Measurements from ENCODE around the gene FBXW5.

Gene FBXW5

DNA sequence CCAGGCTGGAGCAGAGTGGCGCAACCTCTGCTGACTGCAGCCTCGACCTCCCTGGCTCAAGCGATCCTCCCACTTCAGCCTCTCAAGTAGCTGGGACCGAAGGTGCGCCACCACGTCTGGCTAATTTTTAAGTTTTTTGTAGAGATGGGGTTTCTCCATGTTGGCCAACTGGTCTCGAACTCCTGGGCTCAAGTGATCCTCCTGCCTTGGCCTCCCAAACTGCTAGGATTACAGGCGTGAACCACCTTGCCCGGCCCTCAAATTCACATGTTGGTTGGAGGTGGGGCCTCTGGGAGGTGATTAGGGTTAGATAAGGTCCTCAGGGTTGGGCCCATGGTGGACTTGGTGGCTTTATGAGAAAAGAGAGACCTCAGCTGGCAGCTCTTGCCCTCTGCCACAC is 17.6 kb upstream of the FBXW5 start:
- no peak for DNase-seq (ENCODE audit: low read depth in 2 of 2)

DNA sequence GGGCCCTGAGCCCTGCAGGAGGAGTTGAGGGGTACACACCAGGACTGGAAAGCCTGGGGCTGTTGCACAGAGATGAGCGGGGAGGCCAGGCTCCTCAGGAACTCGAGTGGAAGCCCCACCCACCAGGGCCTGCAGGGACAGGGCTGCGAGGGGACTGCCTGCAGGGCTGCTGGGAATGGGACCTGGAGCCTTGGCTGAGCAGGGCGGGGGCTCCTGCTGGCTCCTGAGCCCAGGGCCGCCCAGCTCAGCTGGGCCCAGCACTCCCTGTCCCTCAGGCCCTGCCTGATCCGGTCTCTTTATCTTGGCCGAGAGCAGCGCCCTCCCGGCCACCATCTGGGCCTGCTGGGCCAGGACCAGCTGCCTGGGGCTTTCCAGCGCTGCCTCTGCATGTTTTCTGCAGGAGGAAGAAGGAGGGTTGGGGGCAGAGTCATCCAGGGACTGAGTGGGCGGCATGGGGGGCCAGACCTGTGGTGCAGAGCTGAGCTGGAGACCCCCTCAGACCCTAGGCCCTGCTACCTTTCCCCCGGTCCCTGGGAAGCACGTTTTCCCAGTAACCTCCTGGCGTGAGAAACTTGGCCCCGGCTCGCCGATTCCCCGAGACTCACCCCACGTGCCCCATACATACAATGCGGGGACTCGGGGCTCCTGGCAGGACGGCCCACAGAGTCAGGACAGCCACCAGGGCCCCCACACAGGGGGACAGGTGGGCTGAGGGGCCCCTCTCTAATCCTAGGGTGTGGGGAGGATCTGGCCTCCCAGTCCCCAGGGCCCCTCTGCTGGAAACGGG is 16.9 kb upstream of the FBXW5 start:
- no peak for DNase-seq (ENCODE audit: low read depth in 2 of 2)

GRCh38 chr9:136960938-136961275 is 16.4 kb upstream of the FBXW5 start:
- no peak for DNase-seq (ENCODE audit: low read depth in 2 of 2)

DNA sequence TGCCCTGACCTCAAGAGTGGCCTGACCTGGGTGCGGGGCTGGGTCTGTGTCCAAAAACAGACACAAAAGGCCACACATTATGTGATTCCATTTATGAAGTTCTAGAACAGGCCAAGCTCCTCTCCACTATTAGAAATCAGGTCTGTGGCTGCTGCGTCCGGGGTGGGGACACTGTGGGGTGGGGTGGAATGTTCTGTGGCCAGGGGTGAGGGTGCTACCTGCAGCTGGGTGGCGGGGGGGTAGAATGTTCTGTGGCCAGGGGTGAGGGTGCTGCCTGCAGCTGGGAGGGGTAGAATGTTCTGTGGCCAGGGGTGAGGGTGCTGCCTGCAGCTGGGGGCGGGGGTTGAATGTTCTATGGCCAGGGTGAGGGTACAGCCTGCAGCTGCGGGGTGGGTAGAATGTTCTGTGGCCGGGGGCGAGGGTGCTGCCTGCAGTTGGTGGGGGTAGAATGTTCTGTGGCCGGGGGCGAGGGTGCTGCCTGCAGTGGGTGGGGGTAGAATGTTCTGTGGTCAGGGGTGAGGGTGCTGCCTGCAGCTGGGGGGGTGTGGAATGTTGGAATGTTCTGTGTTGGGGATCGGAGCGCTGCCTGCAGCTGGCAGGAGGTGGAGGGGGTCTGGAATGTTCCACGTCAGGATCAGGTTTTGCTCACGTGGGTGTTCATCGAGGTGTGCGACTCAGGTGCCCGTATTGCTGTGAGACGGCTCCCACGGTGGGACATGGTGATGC is 15.8 kb upstream of the FBXW5 start:
- peak in 1 of 2 donors; percentile 29 for DNase-seq (ENCODE audit: low read depth in 2 of 2)

GRCh38 chr9:136958898-136959850 is 14.6 kb upstream of the FBXW5 start:
- no peak for DNase-seq (ENCODE audit: low read depth in 2 of 2)

DNA sequence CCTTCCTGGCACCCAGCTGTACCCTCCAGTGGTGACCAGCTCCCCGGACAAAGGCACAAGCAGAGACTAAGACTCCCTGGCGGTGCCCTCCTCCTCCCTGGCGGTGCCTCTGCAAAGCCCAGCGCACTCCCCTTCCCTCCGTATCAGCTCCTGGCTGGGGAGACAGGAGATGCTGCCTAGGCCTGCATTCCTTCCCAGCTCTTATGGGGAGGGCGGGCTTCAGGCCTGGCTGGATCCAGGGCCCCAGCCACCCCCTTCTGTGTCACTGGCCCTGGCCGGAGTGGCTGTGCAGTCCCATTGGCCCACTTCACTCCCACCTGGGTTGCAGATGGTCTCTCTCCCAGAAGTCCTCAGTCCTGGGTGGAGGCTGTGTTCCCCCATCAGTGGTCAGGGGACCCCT is 13.9 kb upstream of the FBXW5 start:
- no peak for DNase-seq (ENCODE audit: low read depth in 2 of 2)

DNA sequence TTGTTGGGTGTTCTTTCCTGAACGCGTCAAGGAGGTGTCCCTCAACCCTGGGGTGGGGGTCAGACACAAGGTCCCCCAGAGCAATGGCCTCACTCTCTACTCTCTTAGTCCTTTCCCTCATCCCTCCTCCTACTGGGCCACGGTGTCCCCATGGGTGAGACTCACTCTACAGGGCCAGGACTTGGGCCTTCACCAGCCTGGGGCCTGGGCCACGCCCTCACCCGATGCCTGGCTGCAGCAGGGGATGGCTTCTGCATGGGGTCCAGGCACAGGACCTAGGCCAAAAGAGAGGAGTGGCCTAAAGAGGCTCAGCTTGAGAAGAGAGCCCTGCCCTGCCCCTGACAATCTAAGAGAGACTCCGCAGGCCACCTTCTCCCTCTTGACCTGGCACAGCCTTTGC is 13.4 kb upstream of the FBXW5 start:
- DNase-seq (ENCODE audit: low read depth in 2 of 2) = no peak

- DNase-seq (ENCODE audit: low read depth in 2 of 2) = no peak
These were observed 12.9 kb upstream of the FBXW5 start for GRCh38 chr9:136957461-136957860.

GRCh38 chr9:136956604-136957003 is 12.1 kb upstream of the FBXW5 start:
- DNase-seq (ENCODE audit: low read depth in 2 of 2) = no peak

GRCh38 chr9:136955943-136956335 is 11.4 kb upstream of the FBXW5 start:
- DNase-seq (ENCODE audit: low read depth in 2 of 2) = no peak

- no peak for DNase-seq (ENCODE audit: low read depth in 2 of 2)
These were observed 10.8 kb upstream of the FBXW5 start for GRCh38 chr9:136955202-136955942.

GRCh38 chr9:136954270-136955083 is 9.9 kb upstream of the FBXW5 start:
- DNase-seq (ENCODE audit: low read depth in 2 of 2) = no peak

DNA sequence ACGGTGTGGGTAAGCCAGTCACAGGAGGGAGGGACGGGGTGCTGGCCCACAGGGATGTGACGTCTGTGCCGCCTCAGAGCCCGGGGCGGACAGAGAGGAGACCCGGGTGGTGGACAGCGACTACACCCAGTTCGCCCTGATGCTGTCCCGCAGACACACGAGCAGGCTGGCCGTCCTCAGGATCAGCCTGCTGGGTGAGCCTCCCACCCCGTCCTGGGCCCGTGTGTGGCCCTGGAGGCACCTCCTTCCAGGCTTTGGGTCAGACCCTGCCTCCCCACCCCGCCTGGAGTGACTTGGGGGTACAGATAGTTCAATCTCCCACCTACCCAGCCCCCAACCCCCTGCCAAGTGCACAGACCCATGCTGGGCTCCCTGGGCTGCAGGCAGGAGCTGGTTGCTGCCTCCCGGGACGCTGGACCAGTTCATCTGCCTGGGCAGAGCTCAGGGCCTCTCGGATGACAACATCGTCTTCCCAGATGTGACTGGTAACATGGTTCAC is 9.3 kb upstream of the FBXW5 start:
- DNase-seq (ENCODE audit: low read depth in 2 of 2) = no peak

DNA sequence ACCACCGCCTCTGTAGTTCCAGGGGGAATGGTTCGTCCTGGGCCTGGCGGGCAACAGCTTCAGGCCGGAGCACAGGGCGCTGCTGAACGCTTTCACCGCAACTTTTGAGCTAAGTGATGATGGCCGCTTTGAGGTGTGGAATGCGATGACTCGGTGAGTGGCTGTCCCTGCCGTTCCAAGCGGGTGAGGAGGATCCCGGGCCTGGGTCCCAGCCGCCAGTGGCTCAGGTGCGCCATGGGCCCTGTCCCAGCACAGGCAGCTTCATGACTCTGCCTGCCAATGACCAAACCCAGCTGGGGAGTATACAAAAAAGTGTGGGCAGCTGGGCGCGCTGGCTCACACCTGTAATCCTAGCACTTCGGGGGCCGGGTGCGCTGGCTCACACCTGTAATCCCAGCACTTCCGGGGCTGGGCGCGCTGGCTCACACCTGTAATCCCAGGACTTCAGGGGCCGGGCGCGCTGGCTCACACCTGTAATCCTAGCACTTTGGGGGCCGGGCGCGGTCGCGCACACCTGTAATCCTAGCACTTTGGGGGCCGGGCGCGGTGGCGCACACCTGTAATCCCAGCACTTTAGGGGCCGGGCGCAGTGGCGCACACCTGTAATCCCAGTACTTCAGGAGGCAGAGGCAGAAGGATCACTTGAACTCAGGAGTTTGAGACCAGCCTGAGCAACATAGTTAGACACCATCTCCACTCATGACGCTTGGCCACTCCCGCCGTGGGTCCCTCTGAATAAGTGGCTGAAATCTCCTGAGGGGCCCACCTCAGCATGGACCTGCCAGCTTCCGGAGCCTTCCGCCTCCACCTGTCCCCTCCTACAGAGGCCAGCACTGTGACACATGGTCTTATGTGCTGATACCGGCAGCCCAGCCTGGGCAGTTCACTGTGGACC is 8.6 kb upstream of the FBXW5 start:
- no peak for DNase-seq (ENCODE audit: low read depth in 2 of 2)

- DNase-seq (ENCODE audit: low read depth in 2 of 2) = no peak
These were observed 7.8 kb upstream of the FBXW5 start for GRCh38 chr9:136952321-136952850.

GRCh38 chr9:136951541-136952320 is 7.2 kb upstream of the FBXW5 start, which contains the start of gene LCN12:
Gene LCN12, plus strand, starts transcription at chr9:136952273. Its CDS starts 55 bp downstream, at chr9:136952328.
- no peak for DNase-seq (ENCODE audit: low read depth in 2 of 2)

GRCh38 chr9:136950656-136951276 is 6.2 kb upstream of the FBXW5 start:
- no peak for DNase-seq (ENCODE audit: low read depth in 2 of 2)

All from stimulated activated CD8-positive, alpha-beta memory T cell treated with anti-CD3 and anti-CD28 coated beads, Interleukin-2, amount 100 ng/mL, for 1 hour (primary cell).